CD4-positive, alpha-beta T cell treated with Interleukin-21 for 1 hour (primary cell): ENCODE results near the gene CORO2B.

Source experiments
- DNase-seq: peaks from one replicate; pipeline ENCODE4 v3.0.0-alpha.2; 2020

CORO2B gene

GRCh38 chr15:68554721-68555678 is 23.8 kb upstream of the CORO2B start:
- DNase-seq: no peak

GRCh38 chr15:68555679-68556037 is 23.1 kb upstream of the CORO2B start:
- no peak for DNase-seq

- no peak for DNase-seq
Observed at GRCh38 chr15:68556139-68556990, 22.4 kb upstream of the CORO2B start.

- no peak for DNase-seq
Observed at GRCh38 chr15:68557469-68558317, 21.1 kb upstream of the CORO2B start.

- no peak for DNase-seq
Observed at GRCh38 chr15:68558318-68559305, 20.2 kb upstream of the CORO2B start.

- peak; percentile 58 for DNase-seq
Observed at GRCh38 chr15:68559345-68560310, 19.2 kb upstream of the CORO2B start.

GRCh38 chr15:68560501-68561113 is 18.2 kb upstream of the CORO2B start:
- no peak for DNase-seq

GRCh38 chr15:68561171-68561900 is 17.5 kb upstream of the CORO2B start:
- DNase-seq: no peak

GRCh38 chr15:68561901-68562300 is 16.9 kb upstream of the CORO2B start:
- DNase-seq: no peak

- no peak for DNase-seq
Observed at GRCh38 chr15:68564173-68564572, 14.6 kb upstream of the CORO2B start.

GRCh38 chr15:68565234-68565633 is 13.6 kb upstream of the CORO2B start:
- DNase-seq: no peak

- DNase-seq: no peak
Observed at GRCh38 chr15:68565726-68566125, 13.1 kb upstream of the CORO2B start.

GRCh38 chr15:68566377-68566954 is 12.3 kb upstream of the CORO2B start:
- no peak for DNase-seq

GRCh38 chr15:68567345-68567744 is 11.4 kb upstream of the CORO2B start:
- DNase-seq: no peak

- no peak for DNase-seq
Observed at GRCh38 chr15:68570974-68571373, 7.8 kb upstream of the CORO2B start.

- DNase-seq: no peak
Observed at GRCh38 chr15:68571582-68571981, 7.2 kb upstream of the CORO2B start.

GRCh38 chr15:68572309-68572708 is 6.5 kb upstream of the CORO2B start:
- no peak for DNase-seq

- DNase-seq: no peak
Observed at GRCh38 chr15:68572921-68573320, 5.9 kb upstream of the CORO2B start.

GRCh38 chr15:68574046-68574445 is 4.7 kb upstream of the CORO2B start:
- DNase-seq: no peak
